Peyer's patch (tissue), 4 donors: ENCODE measurements around the gene ZBTB8OS. TPM values are rescaled to one million over a fixed set of nuclear protein-coding genes. Genes with fewer than 3 reads are reported as not detected.
"Not testable (repeated sequence)": the region's sequence is repeated elsewhere in the genome, so short reads cannot be mapped to it uniquely, and the experiment has no call there.

Experiments
- DNase-seq, 3 donors: peaks; one replicate each; pipeline ENCODE4 v3.0.0-alpha.2; 2017 to 2019
- H3K27ac ChIP-seq, 4 donors: fragments of 200-600 bp; sonication (generic); one replicate each; pipeline ENCODE4 v1.5.1; 2016 to 2019
- H3K27me3 ChIP-seq, 2 donors: fragments of 200-600 bp; sonication (generic); one replicate each; pipeline ENCODE4 v1.5.1; 2019
- H3K36me3 ChIP-seq, 3 donors: fragments of 200-600 bp; sonication (generic); one replicate each; pipeline ENCODE4 v1.5.1; 2016 to 2019
- H3K4me1 ChIP-seq, 4 donors: fragments of 200-600 bp; sonication (generic); one replicate each; pipeline ENCODE4 v1.5.1; 2016 to 2019
- H3K4me3 ChIP-seq, 4 donors: fragments of 200-600 bp; sonication (generic); 1 replicate in 3 of 4; 2 replicates in 1 of 4; pipeline ENCODE4 v1.5.1; 2016 to 2019; ENCODE audit warnings: mild to moderate bottlenecking in 1 of 4
- H3K9me3 ChIP-seq, 4 donors: fragments of 200-600 bp; sonication (generic); one replicate each; pipeline ENCODE4 v1.5.1; 2016 to 2019; ENCODE audit warnings: mild to moderate bottlenecking in 1 of 4
- POLR2A ChIP-seq, 2 donors: fragments of 450-650 bp; IDR thresholded peaks; one replicate each; pipeline ENCODE4 v1.5.1; 2017; ENCODE audit warnings: antibody characterized with exemption in 2 of 2, mild to moderate bottlenecking in 2 of 2, moderate library complexity in 2 of 2
- total RNA-seq, 4 donors: library from RNA; depleted of rRNA; stranded (reverse); fragments of >200 nt; gene quantifications; one replicate each; pipeline ENCODE4 v1.1.0, GENCODE V29; 2016
- TF ChIP-seq, protein P1 (sequence below), 6 experiments: fragments of 450-650 bp in 4 of 6; fragments of 200-600 bp in 2 of 6; sonication (generic) in 1 of 6; IDR thresholded peaks; one replicate each; pipeline ENCODE4 v1.5.1; 2017 to 2019; ENCODE audit warnings: antibody characterized with exemption in 6 of 6, mild to moderate bottlenecking in 3 of 6, moderate library complexity in 1 of 6

Gene ZBTB8OS
- total RNA-seq, 4 donors from 2014 or later: 34.7 to 56.2 (median 44.1) TPM

DNA sequence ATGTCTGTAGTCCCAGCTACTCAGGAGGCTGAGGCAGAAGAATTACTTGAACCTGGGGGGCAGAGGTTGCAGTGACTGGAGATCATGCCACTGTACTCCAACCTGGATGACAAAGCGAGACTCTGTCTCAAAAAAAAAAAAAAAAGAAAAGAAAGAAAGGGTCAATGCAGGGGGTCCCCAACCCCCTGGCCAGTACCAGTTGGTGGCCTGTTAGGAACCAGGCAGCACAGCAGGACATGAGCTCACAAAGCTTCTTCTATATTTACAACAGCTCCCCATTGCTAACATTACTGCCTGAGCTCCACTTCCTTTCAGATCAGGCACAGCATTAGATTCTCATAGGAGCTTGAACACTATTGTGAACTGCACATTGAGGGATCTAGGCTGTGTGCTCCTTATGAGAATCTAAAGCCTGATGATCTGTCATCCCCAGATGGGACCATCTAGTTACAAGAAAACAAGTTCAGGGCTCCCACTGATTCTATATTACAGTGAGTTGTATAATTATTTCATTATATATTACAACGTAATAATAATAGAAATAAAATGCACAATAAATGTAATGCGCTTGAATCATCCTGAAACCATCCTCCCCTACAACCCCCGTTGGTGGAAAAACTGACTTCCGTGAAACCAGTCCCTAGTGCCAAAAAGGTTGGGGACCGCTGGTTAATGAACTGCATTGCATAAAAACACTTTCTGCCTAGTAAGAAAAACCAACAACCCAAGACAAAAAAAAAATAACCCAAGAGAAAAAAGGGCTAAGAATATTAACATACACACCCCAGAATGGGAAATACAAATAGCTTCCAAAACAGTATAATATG lies 2.8 kb downstream of the ZBTB8OS start:
- Histone ChIP-seq H3K36me3 (peaks cover 0 to 8% (median 0%) of the 10 kb centered on the region in 3 donors), H3K4me3 (no peak overlapping the region), H3K4me1 (peaks cover 0 to 34% (median 6%) of the 10 kb centered on the region in 4 donors), H3K9me3 (no peaks in the 10 kb centered on the region), H3K27ac (no peak overlapping the region), H3K27me3 (no peaks in the 10 kb centered on the region)
- TF ChIP-seq, protein P1, sequence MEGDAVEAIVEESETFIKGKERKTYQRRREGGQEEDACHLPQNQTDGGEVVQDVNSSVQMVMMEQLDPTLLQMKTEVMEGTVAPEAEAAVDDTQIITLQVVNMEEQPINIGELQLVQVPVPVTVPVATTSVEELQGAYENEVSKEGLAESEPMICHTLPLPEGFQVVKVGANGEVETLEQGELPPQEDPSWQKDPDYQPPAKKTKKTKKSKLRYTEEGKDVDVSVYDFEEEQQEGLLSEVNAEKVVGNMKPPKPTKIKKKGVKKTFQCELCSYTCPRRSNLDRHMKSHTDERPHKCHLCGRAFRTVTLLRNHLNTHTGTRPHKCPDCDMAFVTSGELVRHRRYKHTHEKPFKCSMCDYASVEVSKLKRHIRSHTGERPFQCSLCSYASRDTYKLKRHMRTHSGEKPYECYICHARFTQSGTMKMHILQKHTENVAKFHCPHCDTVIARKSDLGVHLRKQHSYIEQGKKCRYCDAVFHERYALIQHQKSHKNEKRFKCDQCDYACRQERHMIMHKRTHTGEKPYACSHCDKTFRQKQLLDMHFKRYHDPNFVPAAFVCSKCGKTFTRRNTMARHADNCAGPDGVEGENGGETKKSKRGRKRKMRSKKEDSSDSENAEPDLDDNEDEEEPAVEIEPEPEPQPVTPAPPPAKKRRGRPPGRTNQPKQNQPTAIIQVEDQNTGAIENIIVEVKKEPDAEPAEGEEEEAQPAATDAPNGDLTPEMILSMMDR (IDR thresholded peaks at IDR 0.05): no peak
- no peak for TF ChIP-seq POLR2A (IDR thresholded peaks at IDR 0.05)
- no peak for DNase-seq

DNA sequence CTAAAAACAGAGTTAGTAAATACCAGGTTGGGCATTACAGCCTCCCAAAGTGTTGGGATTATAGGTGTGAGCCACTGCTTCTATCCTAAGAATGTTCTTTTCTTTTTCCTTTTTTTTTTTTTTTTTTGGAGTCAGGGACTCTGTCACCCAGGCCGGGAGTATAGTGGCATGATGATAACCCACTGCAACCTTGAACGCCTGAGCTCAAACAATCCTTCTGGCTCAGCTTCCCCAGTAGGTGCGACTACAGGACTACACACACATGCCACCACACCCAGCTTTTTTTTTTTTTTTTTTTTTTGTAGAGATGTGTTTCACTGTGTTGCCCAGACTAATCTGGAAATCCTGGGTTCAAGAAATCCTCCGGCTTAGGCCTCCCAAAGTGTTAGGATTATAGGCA lies 5.9 kb downstream of the ZBTB8OS start:
- no peak overlapping the region for H3K27ac ChIP-seq
- H3K27me3 ChIP-seq: no peaks in the 10 kb centered on the region
- TF ChIP-seq, protein P1 (IDR thresholded peaks at IDR 0.05): no peak
- TF ChIP-seq POLR2A (IDR thresholded peaks at IDR 0.05): no peak
- H3K4me3 ChIP-seq: no peak overlapping the region
- peaks cover 0 to 24% (median 0%) of the 10 kb centered on the region in 4 donors for H3K4me1 ChIP-seq
- H3K36me3 ChIP-seq: peaks cover 0 to 3% (median 0%) of the 10 kb centered on the region in 3 donors
- DNase-seq: no peak
- H3K9me3 ChIP-seq: no peaks in the 10 kb centered on the region

DNA sequence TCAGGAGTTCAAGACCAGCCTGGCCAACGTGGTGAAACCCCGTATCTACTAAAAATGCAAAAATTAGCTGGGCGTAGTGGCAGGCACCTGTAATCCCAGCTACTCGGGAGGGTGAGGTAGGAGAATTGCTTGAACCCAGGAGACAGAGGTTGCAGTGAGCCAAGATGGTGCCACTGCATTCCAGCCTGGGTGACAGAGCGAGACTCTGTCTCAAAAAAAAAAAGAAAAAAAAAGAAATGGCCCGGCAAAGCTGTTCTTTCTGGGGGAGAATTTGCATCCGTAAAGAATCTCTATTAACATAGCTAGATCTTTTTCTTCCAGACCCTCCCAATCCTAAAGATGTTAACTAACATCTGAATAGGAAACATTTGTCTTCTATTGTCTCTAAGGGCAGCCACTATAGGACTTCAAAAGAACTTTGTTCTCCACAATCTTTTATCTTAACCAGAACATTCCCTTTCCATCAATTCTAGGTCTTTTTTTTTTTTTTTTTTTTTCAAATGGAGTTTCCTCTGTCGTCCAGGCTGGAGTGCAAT lies 8.0 kb downstream of the ZBTB8OS start:
- not testable (repeated sequence) for DNase-seq, H3K4me3 ChIP-seq, H3K36me3 ChIP-seq, H3K9me3 ChIP-seq, H3K27me3 ChIP-seq, H3K27ac ChIP-seq
- H3K4me1 ChIP-seq: peaks cover 0 to 13% (median 0%) of the 10 kb centered on the region in 4 donors

DNA sequence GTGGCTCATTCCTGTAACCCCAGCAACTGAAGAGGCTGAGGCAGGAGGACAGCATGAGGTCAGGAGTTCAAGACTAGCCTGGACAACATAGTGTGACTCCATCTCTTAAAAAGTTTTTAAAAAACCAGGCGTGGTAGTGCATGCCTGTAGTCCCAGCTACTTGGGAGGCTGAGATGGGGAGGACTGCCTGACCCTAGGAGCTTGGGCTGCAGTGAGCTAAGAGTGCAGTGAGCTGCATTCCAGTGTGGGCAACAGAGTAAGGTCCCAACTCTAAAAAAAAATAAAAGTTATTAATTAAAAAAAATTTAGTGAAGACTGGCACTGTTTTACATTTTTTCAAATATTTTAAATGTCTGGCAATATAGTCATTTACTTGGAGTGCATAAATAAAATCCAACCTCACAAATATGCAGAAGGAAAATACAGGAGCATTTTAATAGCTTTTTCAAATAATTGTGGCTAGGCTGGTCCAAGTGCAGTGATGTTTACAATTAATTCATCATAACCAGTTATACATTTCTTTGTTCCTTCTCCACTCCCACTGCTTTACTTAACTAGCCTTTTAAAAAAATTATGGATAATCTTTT lies 10.8 kb downstream of the ZBTB8OS start:
- no peak for DNase-seq
- TF ChIP-seq, protein P1 (IDR thresholded peaks at IDR 0.05): no peak
- TF ChIP-seq POLR2A (IDR thresholded peaks at IDR 0.05): no peak
- H3K4me1 ChIP-seq: no peaks in the 10 kb centered on the region
- no peaks in the 10 kb centered on the region for H3K9me3 ChIP-seq
- H3K27ac ChIP-seq: no peak overlapping the region
- H3K27me3 ChIP-seq: no peaks in the 10 kb centered on the region
- H3K36me3 ChIP-seq: peaks cover 0 to 6% (median 0%) of the 10 kb centered on the region in 3 donors
- no peak overlapping the region for H3K4me3 ChIP-seq

DNA sequence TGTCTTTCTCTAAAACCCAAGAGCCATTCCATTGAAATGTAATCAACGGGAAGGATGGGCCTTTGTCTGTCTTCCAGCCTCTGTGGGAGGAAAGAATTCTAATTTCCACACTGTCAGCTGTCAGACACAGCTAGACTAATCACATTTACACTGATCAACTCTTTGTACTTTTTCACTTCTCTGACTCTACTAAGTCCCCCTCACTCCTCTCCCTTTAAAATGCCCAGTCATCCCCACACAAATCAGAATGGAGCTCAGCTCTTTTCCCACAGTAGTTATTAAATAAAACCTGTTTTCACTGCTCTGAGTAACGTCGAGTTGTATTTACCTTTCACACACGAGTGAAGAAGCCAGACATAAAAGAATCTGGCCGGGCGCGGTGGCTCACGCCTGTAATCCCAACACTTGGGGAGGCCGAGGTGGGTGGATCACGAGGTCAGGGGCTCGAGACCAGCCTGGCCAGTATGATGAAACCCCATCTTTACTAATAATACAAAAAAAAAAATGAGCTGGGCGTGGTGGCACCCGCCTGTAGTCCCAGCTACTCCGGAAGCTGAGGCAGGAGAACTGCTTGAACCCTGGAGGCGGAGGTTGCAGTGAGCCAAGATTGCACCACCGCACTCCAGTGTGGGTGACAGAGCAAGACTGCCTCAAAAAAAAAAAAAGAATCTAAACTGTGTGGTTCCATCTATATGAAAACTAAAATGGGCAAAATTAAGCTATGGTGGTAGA lies 13.3 kb downstream of the ZBTB8OS start:
- H3K4me3 ChIP-seq: no peak overlapping the region
- no peak for TF ChIP-seq POLR2A (IDR thresholded peaks at IDR 0.05)
- TF ChIP-seq, protein P1 (IDR thresholded peaks at IDR 0.05): no peak
- H3K27me3 ChIP-seq: no peaks in the 10 kb centered on the region
- no peaks in the 10 kb centered on the region for H3K9me3 ChIP-seq
- no peak overlapping the region for H3K27ac ChIP-seq
- no peaks in the 10 kb centered on the region for H3K4me1 ChIP-seq
- DNase-seq: no peak
- H3K36me3 ChIP-seq: peaks cover 0 to 28% (median 0%) of the 10 kb centered on the region in 3 donors
